ENCODE results near the gene TTC28. TPM values are rescaled to one million over a fixed set of nuclear protein-coding genes. Genes with fewer than 3 reads are reported as not detected.

TTC28 gene
- total RNA-seq, 1 donor from 2014 or later: 13.5 TPM

DNA sequence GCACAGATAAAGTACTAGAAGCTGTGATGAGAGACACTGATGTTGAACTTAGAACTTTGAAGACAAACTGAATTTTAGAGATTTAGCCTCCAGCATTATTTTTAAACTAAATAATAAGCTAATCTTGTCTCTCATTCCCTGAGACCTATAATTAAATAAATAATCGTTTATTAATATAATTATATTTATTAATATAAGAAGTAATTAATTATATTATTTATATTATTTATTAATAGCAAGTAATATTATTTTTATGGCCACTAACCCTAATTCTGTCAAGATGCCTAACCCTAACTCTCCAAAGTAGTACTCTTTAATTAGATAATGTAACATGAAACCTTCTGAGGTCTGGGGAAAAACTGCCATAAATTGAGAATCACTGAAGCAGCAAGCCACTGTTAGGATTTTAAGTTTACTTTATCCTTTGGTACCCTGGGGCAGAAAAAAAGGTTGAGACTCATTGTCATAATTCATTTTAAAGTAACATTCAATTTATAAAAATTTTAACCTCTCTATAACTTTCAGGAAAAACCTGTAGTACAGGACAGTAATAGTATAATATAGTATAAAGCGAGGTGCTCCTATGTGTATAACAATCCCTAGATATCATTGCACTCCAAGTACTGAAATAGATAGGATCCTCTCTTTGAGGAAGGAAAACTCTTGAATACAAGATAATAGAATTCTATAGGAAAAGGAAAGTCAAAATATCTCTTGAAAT is 85.4 kb downstream of the TTC28 start:
- Histone ChIP-seq H3K27me3 (ENCODE audit: control insufficient read depth, insufficient read depth, low read length) (no peaks in the 10 kb centered on the region), H3K4me3 (ENCODE audit: low read depth, low read length) (no peak overlapping the region), H3K36me3 (ENCODE audit: control insufficient read depth, insufficient read depth, low read length) (no peaks in the 10 kb centered on the region)
- TF ChIP-seq, protein P1, sequence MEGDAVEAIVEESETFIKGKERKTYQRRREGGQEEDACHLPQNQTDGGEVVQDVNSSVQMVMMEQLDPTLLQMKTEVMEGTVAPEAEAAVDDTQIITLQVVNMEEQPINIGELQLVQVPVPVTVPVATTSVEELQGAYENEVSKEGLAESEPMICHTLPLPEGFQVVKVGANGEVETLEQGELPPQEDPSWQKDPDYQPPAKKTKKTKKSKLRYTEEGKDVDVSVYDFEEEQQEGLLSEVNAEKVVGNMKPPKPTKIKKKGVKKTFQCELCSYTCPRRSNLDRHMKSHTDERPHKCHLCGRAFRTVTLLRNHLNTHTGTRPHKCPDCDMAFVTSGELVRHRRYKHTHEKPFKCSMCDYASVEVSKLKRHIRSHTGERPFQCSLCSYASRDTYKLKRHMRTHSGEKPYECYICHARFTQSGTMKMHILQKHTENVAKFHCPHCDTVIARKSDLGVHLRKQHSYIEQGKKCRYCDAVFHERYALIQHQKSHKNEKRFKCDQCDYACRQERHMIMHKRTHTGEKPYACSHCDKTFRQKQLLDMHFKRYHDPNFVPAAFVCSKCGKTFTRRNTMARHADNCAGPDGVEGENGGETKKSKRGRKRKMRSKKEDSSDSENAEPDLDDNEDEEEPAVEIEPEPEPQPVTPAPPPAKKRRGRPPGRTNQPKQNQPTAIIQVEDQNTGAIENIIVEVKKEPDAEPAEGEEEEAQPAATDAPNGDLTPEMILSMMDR (IDR thresholded peaks at IDR 0.05; ENCODE audit: insufficient read depth, low read length, poor library complexity, severe bottlenecking): no peak
- no peak for DNase-seq (ENCODE audit: low read depth)

DNA sequence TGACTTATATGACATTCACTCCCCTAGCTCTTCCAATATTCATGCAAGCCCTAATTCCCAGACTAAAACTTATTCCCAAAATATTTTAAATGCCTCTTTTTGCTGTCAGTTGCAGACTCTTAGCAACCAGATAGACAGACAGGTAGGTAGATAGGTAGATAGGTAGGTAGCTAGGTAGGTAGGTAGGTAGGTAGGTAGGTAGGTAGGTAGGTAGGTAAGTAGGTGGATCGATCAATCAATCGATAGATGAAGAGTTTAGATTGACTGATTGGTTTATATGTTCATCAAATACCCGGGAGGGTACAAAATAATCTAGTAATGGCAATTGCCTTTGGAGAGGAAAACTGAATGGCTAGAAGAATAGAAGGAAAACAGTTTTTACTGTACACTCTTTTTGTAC is 86.3 kb downstream of the TTC28 start:
- Histone ChIP-seq H3K36me3 (ENCODE audit: control insufficient read depth, insufficient read depth, low read length) (no peaks in the 10 kb centered on the region), H3K27me3 (ENCODE audit: control insufficient read depth, insufficient read depth, low read length) (no peaks in the 10 kb centered on the region), H3K4me3 (ENCODE audit: low read depth, low read length) (no peak overlapping the region)
- DNase-seq (ENCODE audit: low read depth): no peak
- TF ChIP-seq, protein P1 (IDR thresholded peaks at IDR 0.05; ENCODE audit: insufficient read depth, low read length, poor library complexity, severe bottlenecking): no peak

- H3K36me3 ChIP-seq (ENCODE audit: control insufficient read depth, insufficient read depth, low read length): no peaks in the 10 kb centered on the region
- H3K27me3 ChIP-seq (ENCODE audit: control insufficient read depth, insufficient read depth, low read length): no peaks in the 10 kb centered on the region
- DNase-seq (ENCODE audit: low read depth): no peak
- TF ChIP-seq, protein P1 (IDR thresholded peaks at IDR 0.05; ENCODE audit: insufficient read depth, low read length, poor library complexity, severe bottlenecking): no peak
- no peak overlapping the region for H3K4me3 ChIP-seq (ENCODE audit: low read depth, low read length)
Observed at GRCh38 chr22:28589102-28589750, 90.4 kb downstream of the TTC28 start.

DNA sequence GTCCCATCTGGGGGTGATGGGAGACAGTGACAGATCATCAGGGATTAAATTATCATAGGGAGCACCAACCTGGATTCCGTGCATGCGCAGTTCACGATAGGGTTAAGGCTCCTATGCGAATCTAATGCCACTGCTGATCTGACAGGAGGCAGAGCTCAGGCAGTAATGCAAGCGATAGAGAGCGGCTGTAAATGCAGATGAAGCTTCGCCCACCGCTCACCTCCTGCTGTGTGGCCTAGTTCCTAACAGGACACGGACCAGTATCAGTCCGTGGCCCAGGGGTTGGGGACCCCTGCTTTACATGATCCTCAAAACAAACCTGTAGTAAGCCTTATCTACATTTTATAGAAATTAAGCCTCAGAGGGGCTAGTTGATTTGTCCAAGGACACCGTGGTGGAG is 94.3 kb downstream of the TTC28 start:
- H3K36me3 ChIP-seq (ENCODE audit: control insufficient read depth, insufficient read depth, low read length): no peaks in the 10 kb centered on the region
- no peak overlapping the region for H3K4me3 ChIP-seq (ENCODE audit: low read depth, low read length)
- no peak for DNase-seq (ENCODE audit: low read depth)
- TF ChIP-seq, protein P1 (IDR thresholded peaks at IDR 0.05; ENCODE audit: insufficient read depth, low read length, poor library complexity, severe bottlenecking): no peak
- no peaks in the 10 kb centered on the region for H3K27me3 ChIP-seq (ENCODE audit: control insufficient read depth, insufficient read depth, low read length)

DNA sequence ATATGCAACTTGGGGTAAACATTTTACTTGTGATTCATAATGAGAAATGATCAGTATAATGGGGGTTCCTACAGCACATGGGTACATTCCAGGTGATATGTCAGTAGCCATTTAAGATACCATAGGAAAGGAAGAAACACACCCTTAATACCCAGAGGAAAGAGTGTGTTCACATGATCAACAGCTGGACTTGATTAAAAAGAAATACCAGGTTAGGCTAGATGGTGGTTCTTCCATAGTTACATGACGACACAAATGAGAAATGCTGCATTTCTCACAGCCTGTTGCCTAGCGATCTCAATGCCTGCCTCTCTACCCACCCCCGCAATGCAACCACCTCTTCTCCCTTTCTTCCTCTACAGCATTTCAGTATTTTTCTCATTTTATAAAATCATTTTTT is 96.8 kb downstream of the TTC28 start:
- no peak for DNase-seq (ENCODE audit: low read depth)
- no peaks in the 10 kb centered on the region for H3K27me3 ChIP-seq (ENCODE audit: control insufficient read depth, insufficient read depth, low read length)
- no peak overlapping the region for H3K4me3 ChIP-seq (ENCODE audit: low read depth, low read length)
- TF ChIP-seq, protein P1 (IDR thresholded peaks at IDR 0.05; ENCODE audit: insufficient read depth, low read length, poor library complexity, severe bottlenecking): no peak
- H3K36me3 ChIP-seq (ENCODE audit: control insufficient read depth, insufficient read depth, low read length): no peaks in the 10 kb centered on the region
